A549 (cell line): ENCODE results near the gene PNPLA7.

Source experiments
- KDM5A ChIP-seq: fragments of 200-600 bp; sonication (generic); IDR thresholded peaks from 2 replicates; pipeline ENCODE4 v1.6.1; 2016; ENCODE audit warnings: antibody characterized with exemption, mild to moderate bottlenecking
- RCOR1 ChIP-seq: fragments of 150-350 bp; IDR thresholded peaks from 2 replicates; pipeline ENCODE4 v1.6.1; 2014; ENCODE audit warnings: antibody characterized with exemption, low read length, low read depth
- TF ChIP-seq, protein P1 (sequence below): fragments of >200 bp; sonication (Bioruptor Twin); formaldehyde crosslinking; IDR thresholded peaks from 3 replicates; pipeline ENCODE4 v1.5.1; 2016
- TF ChIP-seq, protein P2 (sequence below): IDR thresholded peaks from 2 replicates; pipeline ENCODE4 v1.6.1; 2012
- TF ChIP-seq, protein P3 (sequence below): fragments of 150-350 bp; IDR thresholded peaks from 2 replicates; pipeline ENCODE4 v1.6.1; 2014; ENCODE audit warnings: low read depth, mild to moderate bottlenecking, low read length

DNA sequence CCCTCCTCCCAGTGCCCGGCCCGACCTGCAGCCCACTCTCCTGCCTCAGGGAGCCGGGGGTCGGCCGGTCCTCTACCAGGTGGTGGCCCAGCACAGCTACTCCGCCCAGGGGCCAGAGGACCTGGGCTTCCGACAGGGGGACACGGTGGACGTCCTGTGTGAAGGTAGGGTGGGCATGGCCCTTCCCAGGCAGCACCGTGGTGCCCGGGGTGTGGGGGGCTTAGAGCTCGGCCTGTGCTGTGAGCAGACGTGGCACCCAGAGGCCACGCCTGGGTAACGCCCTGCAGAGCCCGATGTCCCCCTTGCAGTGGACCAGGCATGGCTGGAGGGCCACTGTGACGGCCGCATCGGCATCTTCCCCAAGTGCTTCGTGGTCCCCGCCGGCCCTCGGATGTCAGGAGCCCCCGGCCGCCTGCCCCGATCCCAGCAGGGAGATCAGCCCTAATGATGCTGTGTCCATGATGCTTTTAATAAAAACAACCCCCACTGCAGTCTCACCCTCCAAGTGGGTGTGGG lies 116.2 kb downstream of the PNPLA7 start:
- TF ChIP-seq, protein P1, sequence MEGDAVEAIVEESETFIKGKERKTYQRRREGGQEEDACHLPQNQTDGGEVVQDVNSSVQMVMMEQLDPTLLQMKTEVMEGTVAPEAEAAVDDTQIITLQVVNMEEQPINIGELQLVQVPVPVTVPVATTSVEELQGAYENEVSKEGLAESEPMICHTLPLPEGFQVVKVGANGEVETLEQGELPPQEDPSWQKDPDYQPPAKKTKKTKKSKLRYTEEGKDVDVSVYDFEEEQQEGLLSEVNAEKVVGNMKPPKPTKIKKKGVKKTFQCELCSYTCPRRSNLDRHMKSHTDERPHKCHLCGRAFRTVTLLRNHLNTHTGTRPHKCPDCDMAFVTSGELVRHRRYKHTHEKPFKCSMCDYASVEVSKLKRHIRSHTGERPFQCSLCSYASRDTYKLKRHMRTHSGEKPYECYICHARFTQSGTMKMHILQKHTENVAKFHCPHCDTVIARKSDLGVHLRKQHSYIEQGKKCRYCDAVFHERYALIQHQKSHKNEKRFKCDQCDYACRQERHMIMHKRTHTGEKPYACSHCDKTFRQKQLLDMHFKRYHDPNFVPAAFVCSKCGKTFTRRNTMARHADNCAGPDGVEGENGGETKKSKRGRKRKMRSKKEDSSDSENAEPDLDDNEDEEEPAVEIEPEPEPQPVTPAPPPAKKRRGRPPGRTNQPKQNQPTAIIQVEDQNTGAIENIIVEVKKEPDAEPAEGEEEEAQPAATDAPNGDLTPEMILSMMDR: no peak
- no peak for TF ChIP-seq RCOR1
- TF ChIP-seq, protein P2, sequence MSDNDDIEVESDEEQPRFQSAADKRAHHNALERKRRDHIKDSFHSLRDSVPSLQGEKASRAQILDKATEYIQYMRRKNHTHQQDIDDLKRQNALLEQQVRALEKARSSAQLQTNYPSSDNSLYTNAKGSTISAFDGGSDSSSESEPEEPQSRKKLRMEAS: no peak
- TF ChIP-seq, protein P3, sequence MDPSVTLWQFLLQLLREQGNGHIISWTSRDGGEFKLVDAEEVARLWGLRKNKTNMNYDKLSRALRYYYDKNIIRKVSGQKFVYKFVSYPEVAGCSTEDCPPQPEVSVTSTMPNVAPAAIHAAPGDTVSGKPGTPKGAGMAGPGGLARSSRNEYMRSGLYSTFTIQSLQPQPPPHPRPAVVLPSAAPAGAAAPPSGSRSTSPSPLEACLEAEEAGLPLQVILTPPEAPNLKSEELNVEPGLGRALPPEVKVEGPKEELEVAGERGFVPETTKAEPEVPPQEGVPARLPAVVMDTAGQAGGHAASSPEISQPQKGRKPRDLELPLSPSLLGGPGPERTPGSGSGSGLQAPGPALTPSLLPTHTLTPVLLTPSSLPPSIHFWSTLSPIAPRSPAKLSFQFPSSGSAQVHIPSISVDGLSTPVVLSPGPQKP: no peak
- no peak for TF ChIP-seq KDM5A
